Uterus (tissue), 2 donors: ENCODE data around the gene ONECUT3.

Experiments used
- CTCF ChIP-seq, 4 experiments: fragments of 200-600 bp in 2 of 4; fragments of 450-650 bp in 2 of 4; sonication (generic) in 2 of 4; IDR thresholded peaks; one replicate each; pipeline ENCODE4 v1.5.1; 2016 to 2019; ENCODE audit warnings: antibody characterized with exemption in 4 of 4, mild to moderate bottlenecking in 2 of 4, moderate library complexity in 1 of 4
- POLR2A ChIP-seq, 2 donors: fragments of 450-650 bp; IDR thresholded peaks; one replicate each; pipeline ENCODE4 v1.6.1; 2016; ENCODE audit warnings: antibody characterized with exemption in 2 of 2, mild to moderate bottlenecking in 1 of 2, moderate library complexity in 1 of 2

GRCh38 chr19:1817553-1818179 lies 64.4 kb downstream of the ONECUT3 start:
- no peak for TF ChIP-seq CTCF (IDR thresholded peaks at IDR 0.05)
- TF ChIP-seq POLR2A (IDR thresholded peaks at IDR 0.05), result no peak
